ENCODE data around the gene CHRNB2. TPM values are rescaled to one million over a fixed set of nuclear protein-coding genes. Genes with fewer than 3 reads are reported as not detected.

Gene CHRNB2
- total and polyA plus RNA-seq, 9 of the 15 experiments (the other 6 are each of a cell fraction or from before 2014, with no cell fraction given) = 0.01 TPM; not detected in 8

GRCh38 chr1:154547105-154547732 lies 20.4 kb upstream of the CHRNB2 start:
- in situ Hi-C loops (cut with MboI) = loop anchor here (5.0 kb wide), 1 partner anchor 200 kb away; no protein-coding TSS in a partner anchor
- Histone ChIP-seq H4K20me1 (replicated peaks; ENCODE audit: control insufficient read depth, insufficient read depth, low read length) (peaks cover 16% of the 10 kb centered on the region; the same call in 1 of the 2 replicates), H3K27ac (ENCODE audit: extremely low read depth, low read depth, low read length) (no peak overlapping the region), H3K27me3 (ENCODE audit: control insufficient read depth in 2 of 2, insufficient read depth in 2 of 2, low read length in 2 of 2) (peaks cover 14 to 27% of the 10 kb centered on the region in 2 experiments), H3K79me2 (ENCODE audit: control insufficient read depth, insufficient read depth, low read length) (no peaks in the 10 kb centered on the region), H3K36me3 (ENCODE audit: control insufficient read depth, insufficient read depth, low read length) (peaks cover 38% of the 10 kb centered on the region), H3K4me1 (replicated peaks in 1 of 2; ENCODE audit: control insufficient read depth in 2 of 2, insufficient read depth in 2 of 2, low read length in 2 of 2) (no peaks in the 10 kb centered on the region; a peak in 2 of 5 replicates), H3K9me1 (ENCODE audit: control insufficient read depth, insufficient read depth, low read length) (no peaks in the 10 kb centered on the region), H3K4me3 (no peak overlapping the region), H3K4me2 (ENCODE audit: insufficient read depth, low read length) (no peak overlapping the region), H3K9ac (ENCODE audit: insufficient read depth in 1 of 2, low read depth in 2 of 2, low read length in 2 of 2) (no peak overlapping the region; a peak in 1 of 4 replicates), H3K9me3 (replicated peaks; ENCODE audit: control insufficient read depth, insufficient read depth, low read depth, low read length) (no peaks in the 10 kb centered on the region), H2AFZ (ENCODE audit: low read depth, low read length) (no peak overlapping the region)
- intact Hi-C loops (cut with micrococcal nuclease) = loop anchor here (2.0 kb wide), 1 partner anchor 198 kb away; no protein-coding TSS in a partner anchor
- no peak for TF ChIP-seq TEAD2 (tag; IDR thresholded peaks at IDR 0.05)
- TF ChIP-seq PRMT5 (CRISPR knock-in tag; IDR thresholded peaks at IDR 0.05) = no peak
- no peak for TF ChIP-seq CGGBP1 (CRISPR knock-in tag; IDR thresholded peaks at IDR 0.05)
- TF ChIP-seq ZNF644 (tag; IDR thresholded peaks at IDR 0.05; ENCODE audit: low read depth) = no peak
- no peak for TF ChIP-seq CTBP1 (IDR thresholded peaks at IDR 0.05; ENCODE audit: borderline replicate concordance)
- no peak for TF ChIP-seq KLF10 (CRISPR knock-in tag; IDR thresholded peaks at IDR 0.05)
- TF ChIP-seq MLLT1 (IDR thresholded peaks at IDR 0.05) = no peak
- TF ChIP-seq MTA2 (IDR thresholded peaks at IDR 0.05; ENCODE audit: low read depth) = no peak
- no peak for TF ChIP-seq GATAD2A (IDR thresholded peaks at IDR 0.05)
- TF ChIP-seq BHLHE40 (IDR thresholded peaks at IDR 0.05; ENCODE audit: low read length) = no peak
- no peak for TF ChIP-seq YBX1 (IDR thresholded peaks at IDR 0.05)
- no peak for FAIRE-seq
- no peak for DNase-seq (ENCODE audit: extremely low read depth in 1 of 4, low spot score in 3 of 4)
- ChIA-PET CTCF (ENCODE audit: low intra/inter-chr PET ratio) (interaction anchor here (0.6 to 3.4 kb wide), 3 partner anchors 62 to 199 kb away, joined by 3 to 45 read pairs (median 4); no protein-coding TSS in a partner anchor), POLR2A (interaction anchor here (0.5 to 0.9 kb wide), 5 partner anchors 13 to 913 kb away, joined by 3 to 4 read pairs (median 3); partner anchors contain the start of gene PMVK)
- no TSS peak for BruUV-seq (replicated peaks)
- WGBS (ENCODE audit: insufficient coverage, low coverage, missing lambda C conversion rate) = 36% methylated on average over 11 of the region's 11 CpGs
- no peak for ATAC-seq
